Left kidney (tissue), 2 donors: ENCODE data around the gene AKT3. TPM values are rescaled to one million over a fixed set of nuclear protein-coding genes. Genes with fewer than 3 reads are reported as not detected.

Experiments
- DNase-seq: peaks from one replicate; pipeline ENCODE4 v3.0.0-alpha.2; 2013
- polyA plus RNA-seq: library from polyadenylated mRNA; unstranded; fragments of 120-200 nt; gene quantifications from one replicate; pipeline ENCODE4 v1.2.1, GENCODE V29; 2013; ENCODE audit not compliant: insufficient read length

Gene AKT3
- polyA plus RNA-seq, 1 donor: 27.7 TPM

DNA sequence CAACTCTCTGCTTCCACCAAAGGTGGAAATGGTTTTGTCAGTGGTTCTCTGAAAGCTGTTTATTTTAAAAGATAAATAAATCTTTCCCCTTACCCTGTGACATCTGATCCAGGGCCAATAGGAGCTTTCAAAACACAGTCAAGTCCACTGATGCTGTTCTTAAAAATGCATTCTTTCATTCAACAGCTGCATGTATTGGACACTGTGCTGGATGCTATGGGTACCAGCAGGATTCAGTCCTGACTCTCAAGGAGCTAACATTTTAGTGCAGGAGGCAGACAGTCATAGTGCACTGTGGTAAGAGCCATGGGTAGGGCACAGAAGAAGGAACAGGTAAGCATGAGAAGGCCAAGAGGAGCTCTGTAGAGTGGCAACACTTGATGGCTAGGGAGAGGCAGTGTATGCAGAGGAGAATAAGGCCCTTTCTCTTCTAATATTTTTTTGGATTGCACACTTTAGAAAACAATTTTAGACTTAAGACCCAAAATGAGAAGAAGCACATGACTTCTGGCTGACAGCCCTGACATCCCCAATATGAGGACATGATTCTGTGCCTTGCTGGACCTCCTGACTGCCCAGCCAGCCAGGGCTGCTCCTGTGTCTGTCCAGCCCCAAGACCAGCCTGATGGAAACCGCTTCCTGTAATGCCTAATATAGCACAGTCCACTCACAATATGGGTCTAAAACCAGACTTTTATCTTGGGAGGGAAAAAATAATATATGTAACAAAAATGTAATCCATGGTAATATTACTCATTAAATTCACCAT lies 386.9 kb downstream of the AKT3 start:
- DNase-seq: no peak

DNA sequence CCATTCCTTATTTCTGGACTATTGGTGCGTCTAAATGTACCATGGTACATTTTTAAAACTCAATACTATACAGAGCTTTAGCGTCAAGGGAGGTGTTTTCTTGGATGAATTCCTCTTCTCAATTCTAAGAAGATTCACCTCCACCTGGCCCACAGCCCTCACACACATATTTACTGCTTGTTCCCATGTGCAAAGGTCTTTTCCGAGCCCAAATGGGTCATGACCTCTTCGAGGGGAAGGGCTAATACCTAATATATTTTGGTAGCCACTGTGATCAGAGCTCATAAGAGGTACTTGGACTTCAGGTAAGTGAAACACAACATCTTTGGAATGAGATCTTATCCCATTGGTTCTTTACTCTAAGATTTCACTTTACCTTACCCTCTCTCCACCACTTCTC lies 388.3 kb downstream of the AKT3 start:
- no peak for DNase-seq

DNA sequence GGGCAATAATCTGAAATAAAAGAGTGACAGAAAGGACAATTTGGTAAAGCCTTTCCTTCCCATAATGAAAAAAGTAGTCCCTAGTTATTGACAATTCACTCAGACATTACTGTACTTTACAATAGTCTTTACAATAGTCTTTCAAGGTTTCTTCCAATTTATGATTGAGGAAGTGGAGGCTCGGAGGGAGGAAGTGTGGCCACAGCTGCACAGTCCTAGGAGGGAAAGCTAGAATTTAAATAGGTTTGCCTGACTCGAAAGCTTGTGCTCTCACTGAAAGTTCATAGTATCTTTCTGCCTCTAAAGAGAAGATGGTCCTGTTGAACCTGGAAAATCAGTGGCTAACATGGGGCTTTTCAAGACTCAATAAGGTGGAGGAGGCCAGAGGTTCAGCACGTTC lies 391.0 kb downstream of the AKT3 start:
- DNase-seq: no peak

- DNase-seq: no peak
Measured at GRCh38 chr1:243457363-243457982, 392.6 kb downstream of the AKT3 start.

DNA sequence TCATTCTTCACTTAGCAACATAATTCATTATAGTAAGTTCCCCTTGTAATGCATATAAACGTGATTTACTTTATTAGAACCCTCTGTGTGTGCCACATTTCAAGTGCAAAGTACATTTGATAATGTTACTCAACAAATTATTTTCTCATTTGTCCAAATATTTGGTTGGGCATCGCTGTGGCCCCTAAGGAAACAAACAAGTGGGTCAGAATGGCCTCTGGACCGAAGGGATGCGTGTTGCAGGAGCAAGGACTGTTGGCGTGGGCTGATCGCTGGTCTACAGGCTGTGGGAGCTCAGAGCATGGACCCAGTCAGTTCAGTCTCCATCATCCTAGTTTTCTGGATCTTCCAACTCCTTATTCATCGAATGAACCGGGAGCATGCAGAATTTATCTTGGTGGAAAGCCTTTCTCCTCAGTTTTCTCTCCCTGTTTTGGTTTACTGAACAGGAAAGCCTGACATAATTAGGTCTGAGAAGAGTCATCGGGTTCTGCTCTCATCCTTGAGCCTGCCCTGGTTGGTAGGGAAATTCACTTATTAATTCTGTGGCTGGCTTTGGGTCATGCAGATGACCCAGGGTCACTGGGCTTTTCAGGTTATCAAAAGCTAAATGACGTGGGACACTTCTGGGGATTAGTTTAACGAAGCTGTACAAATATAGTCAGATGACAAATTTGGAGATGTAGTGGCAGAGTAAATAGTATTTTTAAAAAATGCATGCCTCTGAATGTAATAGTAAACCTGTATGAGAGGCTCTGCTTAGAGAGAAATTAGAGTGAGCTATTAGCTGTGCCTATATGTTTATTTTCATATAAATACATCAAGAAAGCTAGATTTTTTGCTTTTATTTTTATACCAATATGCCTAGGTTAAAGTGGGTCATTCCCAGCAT lies 394.0 kb downstream of the AKT3 start:
- DNase-seq: no peak

DNA sequence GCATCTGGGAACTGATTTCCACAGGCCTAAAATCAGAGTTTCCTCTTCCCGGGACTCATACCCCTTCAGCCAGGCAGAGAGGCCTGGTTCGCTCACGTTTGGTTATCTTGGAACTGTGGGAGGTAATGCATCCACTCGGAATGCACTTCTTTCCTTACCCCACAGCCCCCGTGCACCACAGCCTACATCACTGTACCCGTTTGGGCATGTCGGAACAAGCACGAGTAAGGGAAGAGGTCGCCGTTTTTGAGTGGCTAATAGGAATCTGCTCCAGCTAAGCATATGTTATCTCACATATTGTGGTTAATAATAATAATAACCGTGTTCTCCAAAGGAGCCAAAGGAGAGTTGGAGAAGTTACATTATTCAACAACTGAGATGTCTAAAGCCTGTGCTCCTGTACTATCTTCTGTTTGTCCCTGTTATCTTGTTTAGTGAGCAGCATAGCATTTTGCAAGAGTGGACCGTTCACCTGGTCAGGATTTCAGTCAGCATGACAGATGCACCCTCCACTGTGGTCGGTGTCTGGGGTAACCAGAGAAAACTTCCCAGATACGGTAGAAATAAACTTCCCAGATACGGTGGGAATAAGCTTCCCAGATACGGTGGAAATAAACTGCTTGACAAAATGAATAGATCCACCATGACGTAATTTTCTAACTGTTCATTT lies 395.6 kb downstream of the AKT3 start:
- DNase-seq: no peak

- DNase-seq: no peak
Measured at GRCh38 chr1:243452092-243452491, 398.0 kb downstream of the AKT3 start.

DNA sequence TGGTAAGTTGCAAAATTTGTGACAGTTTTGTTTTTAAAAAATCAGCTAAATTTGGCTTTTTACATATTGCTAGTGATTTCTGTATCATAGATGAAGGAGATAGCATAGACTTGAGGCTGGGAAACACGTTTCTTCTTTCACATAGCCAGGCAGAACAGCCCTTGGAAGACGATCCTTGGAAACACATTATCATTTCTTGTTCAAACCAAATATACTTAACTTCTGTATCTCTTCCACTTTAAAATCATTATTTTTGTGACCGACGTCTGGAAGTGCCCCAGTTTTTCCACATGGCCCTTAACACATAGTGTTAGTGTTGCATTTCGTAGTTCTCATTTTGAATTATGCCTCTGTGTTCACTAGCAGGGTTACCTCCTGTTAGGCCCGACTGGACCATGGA lies 400.7 kb downstream of the AKT3 start:
- DNase-seq: no peak

DNA sequence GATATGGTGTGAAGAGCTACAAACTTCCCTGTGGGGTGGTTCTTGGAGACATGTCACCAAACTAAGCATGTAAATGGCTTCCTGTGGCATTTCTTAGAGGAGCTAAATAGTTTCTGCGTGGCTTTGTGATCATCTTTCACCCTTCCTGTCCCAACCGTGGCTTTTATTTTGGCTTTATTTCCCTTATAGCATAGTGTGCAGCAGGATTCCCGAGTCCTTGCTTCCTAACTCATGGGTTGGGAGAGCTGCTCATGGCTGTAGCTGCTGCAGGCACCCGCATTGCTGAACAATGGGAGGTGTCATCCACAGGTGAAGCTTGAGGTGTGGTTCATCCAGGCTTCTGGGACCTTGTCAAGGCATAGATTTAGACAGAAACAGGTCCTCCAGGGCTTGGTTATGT lies 402.2 kb downstream of the AKT3 start:
- no peak for DNase-seq

GRCh38 chr1:243447347-243447746 lies 402.7 kb downstream of the AKT3 start:
- DNase-seq: no peak

GRCh38 chr1:243443557-243443956 lies 406.5 kb downstream of the AKT3 start:
- DNase-seq: no peak

GRCh38 chr1:243441601-243442000 lies 408.4 kb downstream of the AKT3 start:
- DNase-seq: no peak

DNA sequence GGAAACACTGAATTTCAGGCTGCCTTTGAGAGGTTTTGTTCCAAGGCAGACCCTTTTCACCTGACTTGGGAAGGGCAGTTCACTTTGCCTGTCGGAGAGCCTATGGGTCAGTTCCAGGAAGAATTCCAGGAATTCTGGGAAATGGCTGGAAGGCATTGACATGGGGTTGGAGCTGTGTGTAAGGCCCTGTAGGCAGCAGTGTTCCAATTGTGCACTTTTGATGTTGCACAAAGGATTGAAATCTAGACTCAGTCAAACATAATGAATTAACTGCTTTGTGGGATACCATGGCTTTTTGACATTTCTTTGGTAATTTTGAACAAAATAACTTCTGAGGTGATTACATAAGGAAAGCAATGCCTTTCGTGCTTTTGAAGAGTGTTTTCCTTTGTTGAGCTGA lies 409.6 kb downstream of the AKT3 start:
- DNase-seq: no peak

GRCh38 chr1:243438815-243439214 lies 411.2 kb downstream of the AKT3 start:
- DNase-seq: no peak

Other genes with a start within 250 kb of the AKT3 start
- gene ZBTB18, start 201.0 kb upstream of the AKT3 start, polyA plus RNA-seq: 27.3 TPM